ENCODE data around the gene USP11.

Gene USP11

GRCh38 chrX:47232803-47233332 is at the start of gene USP11:
TSS of gene USP11 (plus strand) at chrX:47233009. CDS start at chrX:47233044, 35 bp downstream.
- peak in 5 of 6 experiments; percentile 22 to 75 (median 50) for DNase-seq

GRCh38 chrX:47184486-47184885 is 48.3 kb upstream of the USP11 start:
- no peak for DNase-seq

GRCh38 chrX:47185241-47185640 is 47.6 kb upstream of the USP11 start:
- DNase-seq, result no peak

- no peak for DNase-seq
Observed at GRCh38 chrX:47186096-47186740, 46.6 kb upstream of the USP11 start.

GRCh38 chrX:47187106-47187677 is 45.6 kb upstream of the USP11 start:
- DNase-seq, result no peak

GRCh38 chrX:47189906-47190305 is 42.9 kb upstream of the USP11 start:
- DNase-seq, result peak in 1 of 6 experiments; percentile 1

GRCh38 chrX:47190445-47191269 is 42.2 kb upstream of the USP11 start:
- peak; percentile 53 to 81 (median 69) for DNase-seq

- DNase-seq, result peak in 5 of 6 experiments; percentile 19 to 33 (median 25)
Observed at GRCh38 chrX:47191331-47191730, 41.5 kb upstream of the USP11 start.

GRCh38 chrX:47191806-47192401 is 40.9 kb upstream of the USP11 start:
- DNase-seq, result no peak

GRCh38 chrX:47193475-47194193 is 39.2 kb upstream of the USP11 start, which contains the start of gene UBA1:
TSS of gene UBA1 (plus strand) at chrX:47193829. CDS start at chrX:47198803, 4,974 bp downstream.
- peak; percentile 86 to 97 (median 89) for DNase-seq

- peak in 3 of 6 experiments; percentile 16 to 61 (median 52) for DNase-seq
Observed at GRCh38 chrX:47194194-47194787, 38.5 kb upstream of the USP11 start.

GRCh38 chrX:47196098-47196497 is 36.7 kb upstream of the USP11 start:
- DNase-seq, result no peak

- no peak for DNase-seq
Observed at GRCh38 chrX:47197526-47197925, 35.3 kb upstream of the USP11 start.

GRCh38 chrX:47198026-47198686 is 34.7 kb upstream of the USP11 start:
- DNase-seq, result no peak

GRCh38 chrX:47198687-47199080 is 34.1 kb upstream of the USP11 start:
- no peak for DNase-seq

- no peak for DNase-seq
Observed at GRCh38 chrX:47199286-47199685, 33.5 kb upstream of the USP11 start.

GRCh38 chrX:47200385-47201150 is 32.2 kb upstream of the USP11 start:
- no peak for DNase-seq

GRCh38 chrX:47201345-47201944 is 31.4 kb upstream of the USP11 start:
- DNase-seq, result no peak

- no peak for DNase-seq
Observed at GRCh38 chrX:47202316-47202715, 30.5 kb upstream of the USP11 start.

GRCh38 chrX:47202877-47203276 is 29.9 kb upstream of the USP11 start:
- no peak for DNase-seq

Measured in stimulated activated naive CD4-positive, alpha-beta T cell (primary cell).